HepG2 (cell line): ENCODE results near the gene GOLPH3.

Source experiments
- BHLHE40 ChIP-seq: IDR thresholded peaks from 2 replicates; pipeline ENCODE4 v1.6.1; 2011; ENCODE audit warnings: low read length, improper control_type of control experiment
- CBFB ChIP-seq: sonication (generic); formaldehyde crosslinking; IDR thresholded peaks from 2 replicates; pipeline ENCODE4 v1.4.0; 2020; ENCODE audit warnings: missing genetic modification reagents
- EZH2 ChIP-seq: conservative IDR thresholded peaks from 2 replicates; pipeline ENCODE4 v1.6.1; 2012; ENCODE audit warnings: mild to moderate bottlenecking, low read depth, low read length, moderate library complexity
- KDM3A ChIP-seq: IDR thresholded peaks from 2 replicates; pipeline ENCODE4 v1.6.1; 2018; ENCODE audit warnings: low read depth, missing compliant biosample characterization
- POLR2AphosphoS2 ChIP-seq: IDR thresholded peaks from 2 replicates; pipeline ENCODE4 v1.6.1; 2011; ENCODE audit warnings: low read depth, low read length, improper control_type of control experiment
- SIX1 ChIP-seq: sonication (generic); formaldehyde crosslinking; IDR thresholded peaks from 2 replicates; pipeline ENCODE4 v1.4.0; 2020; ENCODE audit warnings: missing genetic modification reagents, borderline replicate concordance
- SP1 ChIP-seq, 2 experiments: fragments of 450-650 bp in 1 of 2; sonication (generic) in 1 of 2; formaldehyde crosslinking in 1 of 2; IDR thresholded peaks; 2 replicates each; pipeline versions ENCODE4 v1.4.0 to v1.6.1; 2016 to 2020; ENCODE audit warnings: missing genetic modification reagents in 1 of 2
- TF ChIP-seq, protein P1 (sequence below): sonication (generic); formaldehyde crosslinking; IDR thresholded peaks from 2 replicates; pipeline ENCODE4 v1.5.0; 2020; ENCODE audit warnings: mild to moderate bottlenecking, missing genetic modification reagents, moderate library complexity
- TF ChIP-seq, protein P2 (sequence below): sonication (generic); formaldehyde crosslinking; IDR thresholded peaks from 2 replicates; pipeline ENCODE4 v1.4.0; 2020; ENCODE audit warnings: missing genetic modification reagents
- TF ChIP-seq, protein P3 (sequence below): sonication (generic); formaldehyde crosslinking; IDR thresholded peaks from 2 replicates; pipeline ENCODE4 v1.4.0; 2020; ENCODE audit warnings: mild to moderate bottlenecking, missing genetic modification reagents
- TF ChIP-seq, protein P4 (sequence below), 2 experiments: IDR thresholded peaks; 2 replicates each; pipeline ENCODE4 v1.6.1; 2011 to 2012; ENCODE audit warnings: low read length in 2 of 2, borderline replicate concordance in 1 of 2, low read depth in 1 of 2, mild to moderate bottlenecking in 1 of 2, moderate library complexity in 1 of 2
- TF ChIP-seq, protein P5 (sequence below): sonication (generic); formaldehyde crosslinking; IDR thresholded peaks from 2 replicates; pipeline ENCODE4 v1.8.1; 2023; ENCODE audit warnings: missing genetic modification reagents, inconsistent platforms, borderline replicate concordance
- TF ChIP-seq, protein P6 (sequence below): sonication (generic); formaldehyde crosslinking; IDR thresholded peaks from 2 replicates; pipeline ENCODE4 v1.9.0; 2021; ENCODE audit warnings: missing genetic modification reagents, borderline replicate concordance

DNA sequence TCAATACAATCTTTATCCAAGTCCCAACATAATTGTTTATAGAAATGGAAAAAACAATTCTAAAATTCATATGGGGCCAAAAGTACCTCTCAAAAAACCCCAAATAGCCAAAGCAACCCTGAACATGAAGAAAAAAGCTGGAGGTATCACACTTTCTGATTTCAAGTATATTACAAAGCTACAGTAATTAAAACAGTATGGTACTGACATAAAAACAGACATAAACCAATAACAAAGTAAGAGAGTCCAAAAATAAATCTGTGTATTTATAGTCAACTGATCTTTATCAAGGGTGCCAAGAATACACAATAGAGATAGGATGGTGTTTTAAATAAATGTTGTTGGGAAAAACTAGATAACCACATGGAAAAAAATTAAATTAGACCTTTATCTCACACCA lies 13.6 kb upstream of the GOLPH3 start:
- TF ChIP-seq, protein P1, sequence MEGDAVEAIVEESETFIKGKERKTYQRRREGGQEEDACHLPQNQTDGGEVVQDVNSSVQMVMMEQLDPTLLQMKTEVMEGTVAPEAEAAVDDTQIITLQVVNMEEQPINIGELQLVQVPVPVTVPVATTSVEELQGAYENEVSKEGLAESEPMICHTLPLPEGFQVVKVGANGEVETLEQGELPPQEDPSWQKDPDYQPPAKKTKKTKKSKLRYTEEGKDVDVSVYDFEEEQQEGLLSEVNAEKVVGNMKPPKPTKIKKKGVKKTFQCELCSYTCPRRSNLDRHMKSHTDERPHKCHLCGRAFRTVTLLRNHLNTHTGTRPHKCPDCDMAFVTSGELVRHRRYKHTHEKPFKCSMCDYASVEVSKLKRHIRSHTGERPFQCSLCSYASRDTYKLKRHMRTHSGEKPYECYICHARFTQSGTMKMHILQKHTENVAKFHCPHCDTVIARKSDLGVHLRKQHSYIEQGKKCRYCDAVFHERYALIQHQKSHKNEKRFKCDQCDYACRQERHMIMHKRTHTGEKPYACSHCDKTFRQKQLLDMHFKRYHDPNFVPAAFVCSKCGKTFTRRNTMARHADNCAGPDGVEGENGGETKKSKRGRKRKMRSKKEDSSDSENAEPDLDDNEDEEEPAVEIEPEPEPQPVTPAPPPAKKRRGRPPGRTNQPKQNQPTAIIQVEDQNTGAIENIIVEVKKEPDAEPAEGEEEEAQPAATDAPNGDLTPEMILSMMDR (CRISPR knock-in tag), result no peak
- TF ChIP-seq SIX1 (CRISPR knock-in tag), result no peak
- TF ChIP-seq, protein P2, sequence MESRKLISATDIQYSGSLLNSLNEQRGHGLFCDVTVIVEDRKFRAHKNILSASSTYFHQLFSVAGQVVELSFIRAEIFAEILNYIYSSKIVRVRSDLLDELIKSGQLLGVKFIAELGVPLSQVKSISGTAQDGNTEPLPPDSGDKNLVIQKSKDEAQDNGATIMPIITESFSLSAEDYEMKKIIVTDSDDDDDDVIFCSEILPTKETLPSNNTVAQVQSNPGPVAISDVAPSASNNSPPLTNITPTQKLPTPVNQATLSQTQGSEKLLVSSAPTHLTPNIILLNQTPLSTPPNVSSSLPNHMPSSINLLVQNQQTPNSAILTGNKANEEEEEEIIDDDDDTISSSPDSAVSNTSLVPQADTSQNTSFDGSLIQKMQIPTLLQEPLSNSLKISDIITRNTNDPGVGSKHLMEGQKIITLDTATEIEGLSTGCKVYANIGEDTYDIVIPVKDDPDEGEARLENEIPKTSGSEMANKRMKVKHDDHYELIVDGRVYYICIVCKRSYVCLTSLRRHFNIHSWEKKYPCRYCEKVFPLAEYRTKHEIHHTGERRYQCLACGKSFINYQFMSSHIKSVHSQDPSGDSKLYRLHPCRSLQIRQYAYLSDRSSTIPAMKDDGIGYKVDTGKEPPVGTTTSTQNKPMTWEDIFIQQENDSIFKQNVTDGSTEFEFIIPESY (CRISPR knock-in tag), result no peak
- TF ChIP-seq, protein P3, sequence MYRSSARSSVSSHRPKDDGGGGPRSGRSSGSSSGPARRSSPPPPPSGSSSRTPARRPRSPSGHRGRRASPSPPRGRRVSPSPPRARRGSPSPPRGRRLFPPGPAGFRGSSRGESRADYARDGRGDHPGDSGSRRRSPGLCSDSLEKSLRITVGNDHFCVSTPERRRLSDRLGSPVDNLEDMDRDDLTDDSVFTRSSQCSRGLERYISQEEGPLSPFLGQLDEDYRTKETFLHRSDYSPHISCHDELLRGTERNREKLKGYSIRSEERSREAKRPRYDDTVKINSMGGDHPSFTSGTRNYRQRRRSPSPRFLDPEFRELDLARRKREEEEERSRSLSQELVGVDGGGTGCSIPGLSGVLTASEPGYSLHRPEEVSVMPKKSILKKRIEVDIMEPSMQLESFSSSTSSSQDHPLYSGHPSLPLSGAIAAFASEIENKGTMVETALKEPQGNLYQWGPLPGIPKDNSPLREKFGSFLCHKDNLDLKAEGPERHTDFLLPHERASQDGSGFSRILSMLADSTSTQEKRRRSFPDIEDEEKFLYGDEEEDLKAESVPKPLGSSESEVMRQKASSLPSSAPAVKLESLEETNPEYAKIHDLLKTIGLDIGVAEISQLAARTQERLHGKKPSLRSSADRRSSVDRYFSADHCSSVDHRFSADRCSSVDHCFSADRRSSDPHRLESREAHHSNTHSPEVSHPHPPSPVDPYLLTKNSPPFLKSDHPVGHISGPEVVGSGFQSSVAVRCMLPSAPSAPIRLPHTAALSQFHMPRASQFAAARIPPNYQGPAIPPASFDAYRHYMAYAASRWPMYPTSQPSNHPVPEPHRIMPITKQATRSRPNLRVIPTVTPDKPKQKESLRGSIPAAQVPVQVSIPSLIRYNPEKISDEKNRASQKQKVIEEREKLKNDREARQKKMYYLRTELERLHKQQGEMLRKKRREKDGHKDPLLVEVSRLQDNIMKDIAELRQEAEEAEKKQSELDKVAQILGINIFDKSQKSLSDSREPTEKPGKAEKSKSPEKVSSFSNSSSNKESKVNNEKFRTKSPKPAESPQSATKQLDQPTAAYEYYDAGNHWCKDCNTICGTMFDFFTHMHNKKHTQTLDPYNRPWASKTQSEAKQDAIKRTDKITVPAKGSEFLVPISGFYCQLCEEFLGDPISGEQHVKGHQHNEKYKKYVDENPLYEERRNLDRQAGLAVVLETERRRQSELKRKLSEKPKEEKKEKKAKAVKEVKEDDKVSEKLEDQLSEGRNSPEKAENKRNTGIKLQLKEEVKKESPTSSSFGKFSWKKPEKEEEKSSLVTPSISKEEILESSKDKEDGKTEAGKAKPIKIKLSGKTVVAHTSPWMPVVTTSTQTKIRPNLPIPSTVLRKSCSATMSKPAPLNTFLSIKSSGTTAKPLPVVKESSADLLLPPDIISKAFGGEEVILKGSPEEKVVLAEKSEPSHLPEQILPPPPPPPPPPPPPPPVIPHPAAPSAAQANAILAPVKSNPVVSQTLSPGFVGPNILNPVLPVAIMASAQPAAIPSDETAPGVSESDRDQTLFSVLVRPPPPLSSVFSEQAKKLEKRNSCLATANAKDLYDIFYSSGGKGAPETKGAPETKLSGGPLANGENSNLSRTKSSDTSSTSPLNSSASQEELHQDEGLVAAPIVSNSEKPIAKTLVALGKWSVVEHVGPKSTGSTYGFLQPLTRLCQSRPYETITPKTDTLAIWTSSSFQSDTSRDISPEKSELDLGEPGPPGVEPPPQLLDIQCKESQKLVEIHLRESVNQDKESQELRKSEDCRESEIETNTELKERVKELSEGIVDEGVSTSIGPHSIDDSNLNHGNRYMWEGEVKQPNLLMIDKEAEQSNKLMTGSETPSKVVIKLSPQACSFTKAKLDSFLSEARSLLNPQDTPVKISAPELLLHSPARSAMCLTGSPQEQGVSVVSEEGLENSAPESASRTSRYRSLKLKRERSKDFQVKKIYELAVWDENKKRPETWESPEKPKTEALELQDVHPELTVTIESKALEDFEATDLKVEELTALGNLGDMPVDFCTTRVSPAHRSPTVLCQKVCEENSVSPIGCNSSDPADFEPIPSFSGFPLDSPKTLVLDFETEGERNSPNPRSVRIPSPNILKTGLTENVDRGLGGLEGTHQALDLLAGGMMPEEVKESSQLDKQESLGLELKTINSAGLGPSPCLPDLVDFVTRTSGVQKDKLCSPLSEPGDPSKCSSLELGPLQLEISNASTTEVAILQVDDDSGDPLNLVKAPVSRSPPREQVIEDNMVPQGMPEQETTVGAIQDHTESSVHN, result no peak
- TF ChIP-seq BHLHE40, result no peak
- TF ChIP-seq EZH2, result no peak
- TF ChIP-seq, protein P4, sequence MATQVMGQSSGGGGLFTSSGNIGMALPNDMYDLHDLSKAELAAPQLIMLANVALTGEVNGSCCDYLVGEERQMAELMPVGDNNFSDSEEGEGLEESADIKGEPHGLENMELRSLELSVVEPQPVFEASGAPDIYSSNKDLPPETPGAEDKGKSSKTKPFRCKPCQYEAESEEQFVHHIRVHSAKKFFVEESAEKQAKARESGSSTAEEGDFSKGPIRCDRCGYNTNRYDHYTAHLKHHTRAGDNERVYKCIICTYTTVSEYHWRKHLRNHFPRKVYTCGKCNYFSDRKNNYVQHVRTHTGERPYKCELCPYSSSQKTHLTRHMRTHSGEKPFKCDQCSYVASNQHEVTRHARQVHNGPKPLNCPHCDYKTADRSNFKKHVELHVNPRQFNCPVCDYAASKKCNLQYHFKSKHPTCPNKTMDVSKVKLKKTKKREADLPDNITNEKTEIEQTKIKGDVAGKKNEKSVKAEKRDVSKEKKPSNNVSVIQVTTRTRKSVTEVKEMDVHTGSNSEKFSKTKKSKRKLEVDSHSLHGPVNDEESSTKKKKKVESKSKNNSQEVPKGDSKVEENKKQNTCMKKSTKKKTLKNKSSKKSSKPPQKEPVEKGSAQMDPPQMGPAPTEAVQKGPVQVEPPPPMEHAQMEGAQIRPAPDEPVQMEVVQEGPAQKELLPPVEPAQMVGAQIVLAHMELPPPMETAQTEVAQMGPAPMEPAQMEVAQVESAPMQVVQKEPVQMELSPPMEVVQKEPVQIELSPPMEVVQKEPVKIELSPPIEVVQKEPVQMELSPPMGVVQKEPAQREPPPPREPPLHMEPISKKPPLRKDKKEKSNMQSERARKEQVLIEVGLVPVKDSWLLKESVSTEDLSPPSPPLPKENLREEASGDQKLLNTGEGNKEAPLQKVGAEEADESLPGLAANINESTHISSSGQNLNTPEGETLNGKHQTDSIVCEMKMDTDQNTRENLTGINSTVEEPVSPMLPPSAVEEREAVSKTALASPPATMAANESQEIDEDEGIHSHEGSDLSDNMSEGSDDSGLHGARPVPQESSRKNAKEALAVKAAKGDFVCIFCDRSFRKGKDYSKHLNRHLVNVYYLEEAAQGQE (IDR thresholded peaks at IDR 0.05; ENCODE audit: borderline replicate concordance in 1 of 2, low read depth in 1 of 2, low read length in 2 of 2), result no peak
- TF ChIP-seq POLR2AphosphoS2, result no peak
- TF ChIP-seq, protein P5, sequence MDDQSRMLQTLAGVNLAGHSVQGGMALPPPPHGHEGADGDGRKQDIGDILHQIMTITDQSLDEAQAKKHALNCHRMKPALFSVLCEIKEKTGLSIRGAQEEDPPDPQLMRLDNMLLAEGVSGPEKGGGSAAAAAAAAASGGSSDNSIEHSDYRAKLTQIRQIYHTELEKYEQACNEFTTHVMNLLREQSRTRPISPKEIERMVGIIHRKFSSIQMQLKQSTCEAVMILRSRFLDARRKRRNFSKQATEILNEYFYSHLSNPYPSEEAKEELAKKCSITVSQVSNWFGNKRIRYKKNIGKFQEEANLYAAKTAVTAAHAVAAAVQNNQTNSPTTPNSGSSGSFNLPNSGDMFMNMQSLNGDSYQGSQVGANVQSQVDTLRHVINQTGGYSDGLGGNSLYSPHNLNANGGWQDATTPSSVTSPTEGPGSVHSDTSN (CRISPR knock-in tag), result no peak
- no peak for TF ChIP-seq KDM3A (CRISPR knock-in tag)
- TF ChIP-seq, protein P6, sequence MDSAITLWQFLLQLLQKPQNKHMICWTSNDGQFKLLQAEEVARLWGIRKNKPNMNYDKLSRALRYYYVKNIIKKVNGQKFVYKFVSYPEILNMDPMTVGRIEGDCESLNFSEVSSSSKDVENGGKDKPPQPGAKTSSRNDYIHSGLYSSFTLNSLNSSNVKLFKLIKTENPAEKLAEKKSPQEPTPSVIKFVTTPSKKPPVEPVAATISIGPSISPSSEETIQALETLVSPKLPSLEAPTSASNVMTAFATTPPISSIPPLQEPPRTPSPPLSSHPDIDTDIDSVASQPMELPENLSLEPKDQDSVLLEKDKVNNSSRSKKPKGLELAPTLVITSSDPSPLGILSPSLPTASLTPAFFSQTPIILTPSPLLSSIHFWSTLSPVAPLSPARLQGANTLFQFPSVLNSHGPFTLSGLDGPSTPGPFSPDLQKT (CRISPR knock-in tag), result no peak
- no peak for TF ChIP-seq CBFB
- TF ChIP-seq SP1 (IDR thresholded peaks at IDR 0.05), result no peak
- no peak for TF ChIP-seq SP1 (CRISPR knock-in tag; IDR thresholded peaks at IDR 0.05)
